Measurements from ENCODE around the gene CRIP1. TPM values are rescaled to one million over a fixed set of nuclear protein-coding genes. Genes with fewer than 3 reads are reported as not detected.

CRIP1 gene
- total RNA-seq, 1 experiment from 2014 or later: 5.4 TPM

- Histone ChIP-seq H3K36me3 (replicated peaks; ENCODE audit: control insufficient read depth, insufficient read depth, low read length) (peaks cover 22% of the 10 kb centered on the region), H3K27me3 (ENCODE audit: control insufficient read depth, insufficient read depth, low read length) (no peaks in the 10 kb centered on the region), H3K4me3 (ENCODE audit: insufficient read depth, low read depth, low read length) (no peak overlapping the region)
- no peak for DNase-seq
Observed at GRCh38 chr14:105460116-105460515, 26.6 kb upstream of the CRIP1 start.

DNA sequence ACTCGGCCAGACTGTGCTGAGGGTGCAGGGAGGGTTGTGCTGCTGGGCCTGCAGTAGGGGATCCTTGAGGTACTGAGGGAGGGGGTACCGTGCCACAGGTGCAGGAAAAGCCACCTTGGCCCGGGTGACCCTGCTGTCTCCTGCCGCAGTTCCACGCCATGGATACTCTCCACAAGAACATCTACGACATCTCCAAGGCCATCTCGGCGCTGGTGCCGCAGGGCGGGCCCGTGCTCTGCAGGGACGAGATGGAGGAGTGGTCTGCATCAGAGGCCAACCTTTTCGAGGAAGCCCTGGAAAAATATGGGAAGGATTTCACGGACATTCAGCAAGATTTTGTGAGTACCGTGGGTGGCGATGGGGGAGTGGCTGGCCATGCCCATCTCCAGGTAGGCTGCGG lies 26.1 kb upstream of the CRIP1 start:
- no peak for DNase-seq
- H3K36me3 ChIP-seq (replicated peaks; ENCODE audit: control insufficient read depth, insufficient read depth, low read length): peaks cover 19% of the 10 kb centered on the region
- no peaks in the 10 kb centered on the region for H3K27me3 ChIP-seq (ENCODE audit: control insufficient read depth, insufficient read depth, low read length)
- no peak overlapping the region for H3K4me3 ChIP-seq (ENCODE audit: insufficient read depth, low read depth, low read length)

- Histone ChIP-seq H3K36me3 (replicated peaks; ENCODE audit: control insufficient read depth, insufficient read depth, low read length) (peaks cover 13% of the 10 kb centered on the region), H3K27me3 (ENCODE audit: control insufficient read depth, insufficient read depth, low read length) (no peaks in the 10 kb centered on the region), H3K4me3 (ENCODE audit: insufficient read depth, low read depth, low read length) (no peak overlapping the region)
- DNase-seq: no peak
Observed at GRCh38 chr14:105461903-105462302, 24.8 kb upstream of the CRIP1 start.

DNA sequence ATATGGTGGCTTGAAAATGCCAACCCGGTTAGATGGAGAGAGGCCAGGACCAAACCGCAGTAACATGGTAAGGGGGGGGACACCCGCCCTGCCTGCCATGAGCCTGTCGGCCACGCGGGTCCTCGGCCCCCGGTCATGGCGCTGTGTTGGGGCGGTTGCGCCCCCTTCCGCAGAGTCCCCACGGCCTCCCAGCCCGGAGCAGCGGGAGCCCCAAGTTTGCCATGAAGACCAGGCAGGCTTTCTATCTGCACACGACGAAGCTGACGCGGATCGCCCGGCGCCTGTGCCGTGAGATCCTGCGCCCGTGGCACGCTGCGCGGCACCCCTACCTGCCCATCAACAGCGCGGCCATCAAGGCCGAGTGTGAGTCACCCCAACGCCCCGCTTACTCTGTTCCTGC lies 22.2 kb upstream of the CRIP1 start:
- Histone ChIP-seq H3K27me3 (ENCODE audit: control insufficient read depth, insufficient read depth, low read length) (no peaks in the 10 kb centered on the region), H3K4me3 (ENCODE audit: insufficient read depth, low read depth, low read length) (no peak overlapping the region), H3K36me3 (replicated peaks; ENCODE audit: control insufficient read depth, insufficient read depth, low read length) (peaks cover 12% of the 10 kb centered on the region)
- DNase-seq: no peak

GRCh38 chr14:105465209-105466031 lies 21.3 kb upstream of the CRIP1 start:
- Histone ChIP-seq H3K36me3 (replicated peaks; ENCODE audit: control insufficient read depth, insufficient read depth, low read length) (peaks cover 11% of the 10 kb centered on the region), H3K4me3 (ENCODE audit: insufficient read depth, low read depth, low read length) (no peak overlapping the region), H3K27me3 (ENCODE audit: control insufficient read depth, insufficient read depth, low read length) (no peaks in the 10 kb centered on the region)
- DNase-seq: peak; percentile 84

DNA sequence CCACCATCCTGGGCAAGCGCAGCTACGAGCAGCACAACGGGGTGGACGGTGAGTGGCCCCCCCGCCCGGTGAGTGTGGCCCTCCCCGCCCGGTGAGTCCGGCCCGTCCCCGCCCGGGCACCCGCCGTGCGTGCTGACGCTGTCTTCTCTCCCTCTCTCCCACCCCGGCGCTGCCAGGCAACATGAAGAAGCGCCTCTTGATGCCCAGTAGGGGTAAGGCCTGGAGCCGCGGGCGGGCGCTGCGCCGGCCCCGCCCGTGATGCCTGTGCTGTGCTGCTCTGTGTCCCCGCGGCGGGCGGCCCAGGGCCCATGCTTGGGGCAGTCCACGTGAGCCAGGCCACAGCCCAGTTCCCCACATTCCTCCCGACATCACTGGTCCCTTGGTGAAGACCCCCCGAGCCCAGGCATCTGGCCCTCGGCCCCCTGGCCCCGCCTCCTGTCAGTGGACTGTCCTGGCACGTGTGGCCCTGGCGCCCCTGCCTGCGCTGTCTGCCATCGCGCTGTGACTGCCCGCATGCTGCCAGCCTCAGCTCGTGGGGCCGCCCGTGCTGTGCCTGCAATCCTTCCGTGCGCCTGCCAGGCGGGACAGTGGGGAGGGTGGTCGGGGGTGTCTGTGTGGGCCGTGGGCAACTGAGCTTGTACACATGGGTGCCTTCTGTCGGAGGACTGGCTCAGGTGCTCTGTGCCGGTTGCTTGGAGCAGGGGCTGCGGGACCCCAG lies 20.0 kb upstream of the CRIP1 start:
- no peak for DNase-seq
- Histone ChIP-seq H3K4me3 (ENCODE audit: insufficient read depth, low read depth, low read length) (no peak overlapping the region), H3K27me3 (ENCODE audit: control insufficient read depth, insufficient read depth, low read length) (no peaks in the 10 kb centered on the region), H3K36me3 (replicated peaks; ENCODE audit: control insufficient read depth, insufficient read depth, low read length) (peaks cover 6% of the 10 kb centered on the region)

- H3K4me3 ChIP-seq (ENCODE audit: insufficient read depth, low read depth, low read length): no peak overlapping the region
- H3K36me3 ChIP-seq (replicated peaks; ENCODE audit: control insufficient read depth, insufficient read depth, low read length): peaks cover 6% of the 10 kb centered on the region
- H3K27me3 ChIP-seq (ENCODE audit: control insufficient read depth, insufficient read depth, low read length): no peaks in the 10 kb centered on the region
- DNase-seq: no peak
Observed at GRCh38 chr14:105467249-105467941, 19.3 kb upstream of the CRIP1 start.

- DNase-seq: no peak
- Histone ChIP-seq H3K36me3 (replicated peaks; ENCODE audit: control insufficient read depth, insufficient read depth, low read length) (peaks cover 6% of the 10 kb centered on the region), H3K27me3 (ENCODE audit: control insufficient read depth, insufficient read depth, low read length) (no peaks in the 10 kb centered on the region), H3K4me3 (ENCODE audit: insufficient read depth, low read depth, low read length) (no peak overlapping the region)
Observed at GRCh38 chr14:105467942-105468471, 18.7 kb upstream of the CRIP1 start.

GRCh38 chr14:105468621-105469241 lies 18.0 kb upstream of the CRIP1 start:
- H3K4me3 ChIP-seq (ENCODE audit: insufficient read depth, low read depth, low read length): no peak overlapping the region
- no peaks in the 10 kb centered on the region for H3K27me3 ChIP-seq (ENCODE audit: control insufficient read depth, insufficient read depth, low read length)
- H3K36me3 ChIP-seq (replicated peaks; ENCODE audit: control insufficient read depth, insufficient read depth, low read length): peaks cover 1% of the 10 kb centered on the region
- no peak for DNase-seq

DNA sequence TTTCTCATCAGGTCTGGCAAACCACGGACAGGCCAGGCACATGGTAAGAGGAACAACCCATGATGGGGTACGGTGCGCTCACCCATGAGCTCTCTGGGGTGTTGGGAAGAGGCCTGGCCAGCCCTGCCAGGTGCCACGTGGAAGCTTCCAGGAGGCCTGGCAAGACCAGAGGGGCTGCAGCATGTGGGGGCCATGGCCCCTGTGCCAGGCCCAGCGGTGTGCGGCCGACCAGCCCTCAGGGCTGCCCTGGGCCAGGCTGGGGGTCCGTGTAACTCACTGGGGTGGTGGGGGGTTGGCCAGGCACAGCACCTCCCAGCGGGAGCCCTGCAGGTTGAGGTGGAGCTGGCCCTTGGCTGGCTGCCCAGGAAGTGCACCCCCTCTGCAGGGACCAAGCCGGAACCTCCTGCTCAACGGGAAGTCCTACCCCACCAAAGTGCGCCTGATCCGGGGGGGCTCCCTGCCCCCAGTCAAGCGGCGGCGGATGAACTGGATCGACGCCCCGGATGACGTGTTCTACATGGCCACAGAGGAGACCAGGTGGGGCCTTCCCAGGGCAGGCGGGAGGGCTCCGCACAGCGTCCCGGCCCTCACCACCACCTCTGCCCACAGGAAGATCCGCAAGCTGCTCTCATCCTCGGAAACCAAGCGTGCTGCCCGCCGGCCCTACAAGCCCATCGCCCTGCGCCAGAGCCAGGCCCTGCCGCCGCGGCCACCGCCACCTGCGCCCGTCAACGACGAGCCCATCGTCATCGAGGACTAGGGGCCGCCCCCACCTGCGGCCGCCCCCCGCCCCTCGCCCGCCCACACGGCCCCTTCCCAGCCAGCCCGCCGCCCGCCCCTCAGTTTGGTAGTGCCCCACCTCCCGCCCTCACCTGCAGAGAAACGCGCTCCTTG lies 17.0 kb upstream of the CRIP1 start:
- peaks cover under 1% of the 10 kb centered on the region; the same call in 1 of the 2 replicates for H3K27me3 ChIP-seq (ENCODE audit: control insufficient read depth, insufficient read depth, low read length)
- peaks cover 1% of the 10 kb centered on the region for H3K36me3 ChIP-seq (replicated peaks; ENCODE audit: control insufficient read depth, insufficient read depth, low read length)
- no peak for DNase-seq
- H3K4me3 ChIP-seq (ENCODE audit: insufficient read depth, low read depth, low read length): no peak overlapping the region

- peak; percentile 83 for DNase-seq
- peaks cover 1% of the 10 kb centered on the region for H3K36me3 ChIP-seq (replicated peaks; ENCODE audit: control insufficient read depth, insufficient read depth, low read length)
- H3K27me3 ChIP-seq (ENCODE audit: control insufficient read depth, insufficient read depth, low read length): peaks cover 10% of the 10 kb centered on the region
- H3K4me3 ChIP-seq (ENCODE audit: insufficient read depth, low read depth, low read length): no peak overlapping the region
Observed at GRCh38 chr14:105470350-105471296, 16.1 kb upstream of the CRIP1 start.

GRCh38 chr14:105471297-105471821 lies 15.3 kb upstream of the CRIP1 start:
- peak; percentile 97 for DNase-seq
- peaks cover 1% of the 10 kb centered on the region for H3K36me3 ChIP-seq (replicated peaks; ENCODE audit: control insufficient read depth, insufficient read depth, low read length)
- H3K27me3 ChIP-seq (ENCODE audit: control insufficient read depth, insufficient read depth, low read length): peaks cover 17% of the 10 kb centered on the region
- H3K4me3 ChIP-seq (ENCODE audit: insufficient read depth, low read depth, low read length): no peak overlapping the region

All from H7 (cell line).